CD4-positive, alpha-beta T cell treated with Interleukin-4 for 1 hour (primary cell): ENCODE measurements around the gene MAPK1IP1L.
"Not testable (repeated sequence)": the region's sequence is repeated elsewhere in the genome, so short reads cannot be mapped to it uniquely, and the experiment has no call there.

Experiments used
- DNase-seq, 2 donors: peaks; one replicate each; pipeline ENCODE4 v3.0.0-alpha.2; 2020 to 2022

MAPK1IP1L gene

DNA sequence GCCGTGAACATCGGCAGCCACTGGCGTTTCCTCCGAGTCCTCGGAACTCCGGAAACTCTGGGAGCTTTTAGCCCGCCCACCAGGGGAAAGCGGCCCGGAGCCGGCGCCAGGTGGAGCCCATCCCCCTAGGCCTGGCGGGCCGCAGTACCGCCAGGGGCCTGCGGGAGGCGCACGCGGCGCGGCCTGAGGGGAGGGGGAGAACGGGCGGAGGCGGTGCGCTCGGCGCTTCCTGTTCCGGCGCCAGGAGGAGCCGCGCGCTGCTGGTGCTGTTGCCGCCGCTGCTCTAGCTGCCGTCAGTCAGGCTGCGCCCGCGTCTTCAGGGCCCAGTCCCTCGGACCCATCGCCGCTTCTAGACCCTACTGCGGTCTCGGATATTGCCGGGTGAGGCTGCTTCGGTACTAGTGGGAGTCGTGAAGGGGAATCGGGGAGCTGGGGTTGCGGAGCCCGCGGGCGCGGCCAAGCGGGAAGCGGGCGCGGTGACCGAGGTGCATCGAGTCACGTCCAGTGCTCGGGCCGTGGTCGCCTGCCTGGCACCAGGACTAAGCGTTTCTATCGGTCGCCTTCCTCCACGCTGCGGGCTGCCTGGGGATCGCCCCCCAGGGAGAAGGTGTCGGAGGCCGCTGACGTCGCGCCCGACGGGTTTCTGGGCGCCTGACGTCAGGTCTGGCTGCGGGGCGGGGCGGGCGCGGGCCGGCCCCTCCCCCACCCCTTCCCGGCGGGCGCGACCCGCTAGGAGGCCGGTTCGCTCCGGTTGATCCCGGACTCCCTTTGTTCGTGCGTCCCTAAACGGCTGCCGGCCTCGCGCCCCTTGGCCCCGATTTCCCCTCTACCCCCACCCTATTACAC is at the start of gene MAPK1IP1L:
Gene MAPK1IP1L (plus strand): TSS at position 225 of the 846 bp plus-strand sequence. CDS start 10,037 bp downstream, outside the sequence.
- DNase-seq, result peak; percentile 91 to 92

DNA sequence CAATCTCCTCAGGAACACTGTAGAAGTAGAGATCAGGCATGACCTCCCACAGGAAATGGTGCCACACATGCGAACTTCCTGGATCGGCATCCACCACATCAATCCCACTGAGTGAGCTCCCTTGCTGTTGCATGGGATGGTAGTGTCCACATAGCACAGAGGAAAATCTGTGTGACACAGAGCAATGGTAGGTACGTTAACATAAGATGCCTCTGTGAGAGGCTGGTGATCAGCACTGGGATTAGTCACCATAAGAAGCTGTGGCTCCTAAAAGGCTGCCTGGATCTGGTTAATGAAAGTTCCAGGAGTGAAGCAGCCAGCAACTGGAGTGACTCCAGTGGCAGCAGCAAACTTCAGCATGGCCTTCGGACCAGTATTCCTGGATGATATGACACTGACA is 46.4 kb upstream of the MAPK1IP1L start:
- DNase-seq, result no peak

DNA sequence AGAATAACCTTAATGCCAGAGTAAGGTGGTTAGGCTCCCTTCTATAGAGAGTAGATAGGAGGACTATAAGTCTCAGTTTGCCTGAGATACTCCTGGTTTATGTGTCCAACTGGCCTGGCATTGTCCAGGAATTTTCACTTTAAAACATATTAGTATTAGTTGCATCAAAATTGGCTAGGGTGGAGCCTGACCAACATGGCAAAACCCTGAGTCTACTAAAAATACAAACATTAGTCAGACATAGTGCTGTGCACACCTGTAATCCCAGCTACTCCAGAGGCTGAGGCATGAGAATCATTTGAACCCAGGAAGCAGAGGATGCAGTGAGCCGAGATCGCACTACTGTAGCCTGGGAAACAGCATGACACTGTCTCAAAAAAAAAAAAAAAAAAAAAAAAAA is 36.4 kb upstream of the MAPK1IP1L start:
- DNase-seq, result no peak

DNA sequence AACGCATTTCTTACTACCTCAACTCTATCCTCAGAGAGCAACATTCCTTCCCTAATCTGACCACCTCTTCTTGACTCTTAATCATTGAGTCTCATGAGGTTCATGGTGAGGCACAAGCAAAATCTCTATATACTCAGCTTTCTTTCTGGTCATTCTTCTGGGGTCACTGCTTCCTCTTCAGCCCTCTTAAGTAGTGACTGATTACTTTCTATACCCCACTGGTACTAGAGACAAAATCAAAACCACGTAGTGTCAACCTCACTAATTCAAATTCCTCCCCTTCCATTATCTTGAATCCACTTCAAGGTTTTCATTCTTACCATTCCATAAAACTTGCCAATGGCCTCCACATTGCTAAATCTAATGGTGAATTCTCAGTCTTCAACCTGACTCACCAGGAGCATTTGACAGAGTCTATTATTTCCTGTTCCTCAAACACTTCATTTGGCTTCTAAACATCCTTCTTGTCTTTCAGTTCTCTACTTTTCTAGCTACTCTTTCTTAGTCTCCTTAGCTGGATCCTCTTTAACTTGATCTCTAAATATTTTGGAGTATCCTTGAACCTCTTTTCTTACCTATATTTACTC is 31.4 kb upstream of the MAPK1IP1L start:
- DNase-seq, result no peak

DNA sequence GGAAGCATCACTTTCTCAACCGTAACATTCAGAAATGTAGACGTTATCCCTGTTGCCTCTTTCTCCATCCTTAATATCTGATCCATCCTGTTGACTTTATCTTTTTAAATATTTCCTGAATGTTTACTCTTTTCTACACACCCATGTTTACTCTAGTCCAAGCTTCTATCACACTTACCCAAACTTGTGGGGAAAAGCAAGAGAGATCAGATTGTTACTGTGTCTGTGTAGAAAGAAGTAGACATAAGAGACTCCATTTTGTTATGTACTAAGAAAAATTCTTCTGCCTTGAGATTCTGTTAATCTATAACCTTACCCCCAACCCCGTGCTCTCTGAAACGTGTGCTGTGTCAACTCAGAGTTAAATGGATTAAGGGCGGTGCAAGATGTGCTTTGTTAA is 27.1 kb upstream of the MAPK1IP1L start:
- not testable (repeated sequence) for DNase-seq

DNA sequence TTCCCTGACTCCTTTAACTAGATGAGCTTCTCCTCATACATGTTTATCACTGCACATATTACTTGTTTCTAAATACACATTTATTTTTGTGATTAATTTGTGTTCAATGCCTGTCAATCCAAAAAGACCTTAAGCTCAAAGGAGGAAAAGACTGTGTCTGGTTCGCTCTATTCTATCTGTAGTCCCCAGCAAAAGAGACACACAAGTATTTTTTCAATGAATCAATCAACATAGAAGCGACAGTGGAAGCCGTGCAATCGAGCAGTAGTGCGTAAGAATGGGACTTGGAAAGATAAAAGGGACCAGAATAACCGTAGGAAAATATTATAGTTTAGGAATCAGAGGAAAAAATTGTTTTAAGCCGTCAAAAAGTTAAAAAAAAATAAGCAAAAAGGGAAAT is 25.5 kb upstream of the MAPK1IP1L start:
- DNase-seq, result no peak

DNA sequence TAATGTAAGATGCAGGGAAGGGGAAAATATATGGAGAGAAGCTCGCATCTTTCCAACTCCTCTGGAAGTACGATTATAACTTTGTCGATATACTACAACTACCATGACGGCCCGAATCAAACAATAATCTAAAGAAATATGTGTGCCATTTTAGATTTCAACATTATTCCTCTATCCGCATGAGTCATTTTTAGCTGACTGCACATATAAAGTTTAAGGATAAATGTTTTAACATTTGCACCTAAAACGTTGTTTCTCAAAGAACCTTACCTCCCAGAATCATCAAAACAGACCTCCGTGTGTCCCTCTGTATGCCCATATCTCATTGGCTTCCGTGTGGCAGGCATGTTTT is 25.0 kb upstream of the MAPK1IP1L start:
- DNase-seq, result no peak

DNA sequence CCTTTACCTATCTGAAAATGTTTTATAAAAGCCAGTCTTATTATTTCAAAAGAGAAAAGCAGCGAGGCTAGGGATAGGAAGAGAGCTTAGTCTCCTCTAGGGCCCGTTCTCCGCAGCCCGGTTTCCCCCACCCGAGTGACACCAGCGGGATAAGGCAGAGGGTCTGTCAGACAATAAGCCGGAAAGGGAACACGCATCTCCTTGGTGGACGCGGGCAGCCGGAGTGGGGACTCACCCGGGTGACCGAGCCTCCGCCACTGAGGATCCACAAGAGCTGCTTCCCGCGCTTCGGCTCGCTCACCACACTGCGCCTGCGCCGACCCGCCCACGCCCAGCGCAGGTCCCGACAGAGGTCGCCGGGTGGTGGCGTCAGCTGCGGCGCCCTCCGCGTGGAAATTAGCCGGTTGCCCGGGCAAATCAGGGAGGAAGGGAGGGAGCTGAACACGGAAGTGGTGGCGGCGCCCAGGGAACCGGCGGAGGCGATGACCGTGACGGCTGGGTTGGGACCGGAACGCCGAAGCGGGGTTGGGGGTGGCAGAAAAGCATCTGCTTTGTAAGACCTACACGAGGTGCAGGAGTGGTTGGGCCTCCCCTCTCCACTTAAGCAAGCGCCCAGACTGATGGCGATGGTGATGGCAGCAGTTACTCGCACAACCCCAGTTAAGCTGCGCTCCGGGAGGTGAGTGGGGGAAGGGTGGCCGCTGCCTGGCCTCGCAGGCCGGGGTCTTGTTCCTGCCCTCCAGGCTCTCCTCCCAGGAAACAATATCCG is 24.5 kb upstream of the MAPK1IP1L start, which contains the start of the genes SOCS4 and WDHD1:
Gene SOCS4 (plus strand): TSS at position 444 of the 769 bp plus-strand sequence. CDS start 15,806 bp downstream, outside the sequence.
Gene WDHD1 (minus strand): TSS at position 307 of the 769 bp plus-strand sequence. CDS start 312 bp downstream, outside the sequence.
- peak; percentile 94 to 95 for DNase-seq

DNA sequence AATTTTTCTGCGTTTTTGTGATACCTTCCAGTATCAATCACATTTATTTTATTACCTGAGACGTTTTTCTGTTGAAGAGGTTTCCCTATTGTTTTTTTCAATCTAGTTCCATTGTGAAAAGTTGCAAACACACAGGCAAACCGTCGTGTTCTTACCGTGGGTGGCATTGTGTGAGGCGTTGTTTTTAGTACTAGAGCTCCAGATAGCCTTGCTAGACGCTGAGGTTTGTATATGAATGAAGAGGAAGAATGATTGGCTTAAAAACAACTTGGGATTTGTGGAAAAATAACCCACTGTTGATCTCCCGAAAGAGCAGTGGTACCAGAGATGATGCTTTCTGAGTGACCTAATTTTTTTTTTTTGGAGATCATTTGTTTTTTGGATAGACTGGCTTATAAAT is 23.4 kb upstream of the MAPK1IP1L start:
- DNase-seq, result no peak

DNA sequence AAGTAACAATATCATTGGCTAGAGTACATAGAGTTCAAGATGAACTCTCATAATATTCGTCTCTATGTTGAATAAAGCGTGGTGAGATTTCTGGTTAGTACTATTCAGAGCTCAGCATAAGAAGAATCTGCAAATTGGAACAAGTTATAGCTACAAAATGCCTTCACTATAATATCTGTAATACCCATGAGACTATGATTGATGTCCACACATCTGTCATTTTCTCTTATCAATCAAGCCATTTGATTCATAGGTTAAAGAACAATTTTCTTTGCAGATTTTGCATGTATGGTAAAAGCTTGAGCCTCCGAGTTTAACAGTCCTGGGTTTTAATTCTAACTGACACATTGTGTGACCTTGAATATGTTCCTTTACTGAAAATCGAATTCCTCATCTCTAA is 23.0 kb upstream of the MAPK1IP1L start:
- no peak for DNase-seq

DNA sequence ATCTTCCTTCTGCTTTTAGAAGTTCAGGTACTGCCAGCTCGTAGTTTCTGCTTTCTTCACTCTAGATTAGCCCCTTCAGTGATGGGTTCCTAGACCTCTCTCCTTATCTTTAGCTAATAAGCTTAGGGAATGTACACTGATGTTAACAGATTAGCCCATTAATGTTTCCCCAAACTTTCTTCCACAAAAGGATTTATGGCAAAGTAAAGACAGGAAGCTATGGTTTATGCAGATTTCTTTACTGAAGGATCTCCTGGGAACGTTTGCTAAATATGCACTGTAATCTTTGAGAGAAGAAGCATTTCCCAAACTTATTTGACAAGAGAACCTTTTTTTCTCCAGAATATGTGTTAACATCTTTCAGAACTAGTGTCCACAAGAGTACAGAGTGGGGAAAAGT is 20.3 kb upstream of the MAPK1IP1L start:
- no peak for DNase-seq

DNA sequence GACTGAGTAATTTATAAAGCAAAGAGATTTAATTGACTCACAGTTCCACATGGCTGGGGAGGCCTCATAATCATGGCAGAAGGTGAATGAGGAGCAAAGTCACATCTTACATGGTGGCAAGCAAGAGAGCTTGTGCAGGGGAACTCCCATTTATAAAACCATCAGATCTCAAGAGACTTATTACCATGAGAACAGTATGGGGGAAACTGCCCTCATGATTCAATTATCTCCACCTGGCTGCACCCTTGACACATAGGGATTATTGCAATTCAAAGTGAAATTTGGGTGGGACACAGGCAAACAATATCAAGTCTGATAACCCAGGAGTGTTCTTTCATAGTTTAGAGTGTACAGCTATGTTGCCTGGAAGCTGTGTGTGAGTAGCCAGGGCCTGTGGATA is 13.5 kb upstream of the MAPK1IP1L start:
- not testable (repeated sequence) for DNase-seq

DNA sequence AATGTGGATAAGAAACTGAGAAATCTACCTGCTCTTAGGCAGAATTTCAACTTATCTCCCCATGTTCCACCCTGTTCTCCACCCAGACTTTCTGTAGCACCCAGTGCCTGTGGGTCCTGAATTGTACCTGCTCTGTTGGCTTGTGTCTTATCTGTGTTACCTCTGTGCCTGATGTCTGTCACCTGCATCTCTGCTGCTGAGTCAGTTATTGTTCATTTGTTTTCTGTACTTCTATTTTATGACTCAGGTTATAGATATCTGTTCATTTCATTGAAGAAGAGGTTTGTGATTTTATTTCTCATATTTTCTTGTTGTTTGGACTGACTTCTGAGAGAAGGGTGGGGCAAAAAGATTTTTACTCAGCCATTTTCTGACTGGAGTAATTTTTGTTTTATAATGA is 12.7 kb upstream of the MAPK1IP1L start:
- no peak for DNase-seq

DNA sequence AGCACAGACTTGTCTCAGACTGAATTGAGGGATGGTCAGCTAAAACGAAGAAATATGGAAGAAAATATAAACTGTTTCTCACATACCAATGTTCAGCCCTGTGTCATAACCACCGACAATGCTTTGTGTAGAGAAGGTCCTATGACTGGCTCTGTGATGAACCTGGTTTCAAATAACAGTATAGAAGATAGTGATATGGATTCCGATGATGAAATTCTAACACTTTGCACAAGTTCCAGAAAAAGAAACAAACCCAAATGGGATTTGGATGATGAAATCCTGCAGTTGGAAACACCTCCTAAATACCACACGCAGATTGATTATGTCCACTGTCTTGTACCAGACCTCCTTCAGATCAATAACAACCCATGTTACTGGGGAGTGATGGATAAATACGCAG is 7.9 kb upstream of the MAPK1IP1L start:
- DNase-seq, result no peak

DNA sequence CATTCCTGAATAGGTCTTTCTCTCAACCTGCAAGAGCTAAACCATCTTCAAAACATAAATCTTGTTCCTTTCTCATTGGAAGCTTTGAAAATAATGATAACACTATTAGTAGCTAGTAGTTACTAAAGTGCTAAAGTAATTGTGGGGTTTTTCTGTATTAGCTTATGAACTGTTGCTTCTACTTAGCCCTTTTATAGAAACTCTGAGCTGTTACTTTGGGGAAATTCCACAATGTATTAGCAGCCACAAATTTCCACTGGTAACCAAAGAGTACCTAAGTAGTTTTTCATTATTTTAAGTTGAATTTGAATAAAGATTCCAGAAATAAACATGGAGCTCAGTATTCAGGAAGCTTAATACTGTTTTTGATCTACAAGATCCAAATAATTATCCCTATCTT is 6.4 kb upstream of the MAPK1IP1L start:
- no peak for DNase-seq

DNA sequence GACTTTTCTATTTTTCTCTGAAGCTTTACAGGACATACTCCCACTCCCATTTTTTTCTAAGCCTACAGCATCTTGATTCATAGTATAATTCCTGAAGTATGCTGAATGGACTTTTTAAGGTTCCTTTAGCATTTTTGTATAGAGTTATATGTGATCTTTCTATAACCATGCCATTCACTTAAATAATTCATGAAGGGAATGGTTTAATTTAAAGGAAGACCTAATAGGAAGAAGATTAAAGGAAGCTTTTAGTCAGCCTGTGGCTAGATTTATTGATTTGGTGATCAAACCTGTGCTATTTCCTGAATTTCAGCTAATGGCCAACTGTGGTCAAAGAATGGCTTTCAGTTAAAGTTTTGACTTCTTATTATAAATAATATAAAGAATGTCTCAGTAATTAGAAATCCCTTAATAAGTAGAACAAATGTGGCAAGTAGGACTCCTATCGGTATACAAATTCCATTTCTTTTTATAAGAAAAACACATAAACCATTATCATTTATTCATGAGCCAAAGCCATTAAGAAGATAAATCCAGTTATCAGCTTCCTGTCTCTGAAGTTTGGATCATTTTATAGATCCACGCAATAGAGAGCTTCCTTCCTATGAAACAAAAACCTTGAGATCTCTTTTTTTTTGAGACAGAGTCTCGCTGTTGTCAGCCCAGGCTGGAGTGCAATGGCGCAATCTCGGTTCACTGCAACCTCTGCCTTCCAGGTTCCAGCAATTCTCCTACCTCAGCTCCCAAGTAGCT is 4.0 kb upstream of the MAPK1IP1L start:
- DNase-seq, result no peak

DNA sequence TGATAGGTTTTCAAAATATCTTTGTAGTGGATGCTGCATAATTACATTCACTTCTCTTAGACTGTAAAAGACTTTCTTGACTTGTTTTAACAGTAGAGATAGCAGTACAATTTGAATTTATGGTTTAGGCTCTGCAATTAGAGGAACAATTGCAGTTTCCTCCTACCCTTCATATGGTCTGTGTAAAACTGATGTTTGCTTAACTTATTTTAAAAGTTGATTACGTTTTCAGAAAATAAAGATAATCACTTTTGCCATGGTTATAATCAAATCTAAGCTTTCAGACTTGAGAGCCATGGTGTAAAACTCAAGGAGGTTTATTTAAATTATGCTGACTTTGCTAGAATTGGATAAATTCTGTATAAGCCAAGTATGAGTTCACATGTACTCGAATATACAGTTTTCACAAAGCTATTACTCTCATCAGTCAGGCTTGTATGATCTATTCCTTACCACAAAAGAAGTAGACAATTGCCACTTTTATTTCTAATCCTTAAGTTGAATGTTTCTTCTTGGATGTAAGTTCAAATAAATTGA is 2.5 kb upstream of the MAPK1IP1L start:
- no peak for DNase-seq

DNA sequence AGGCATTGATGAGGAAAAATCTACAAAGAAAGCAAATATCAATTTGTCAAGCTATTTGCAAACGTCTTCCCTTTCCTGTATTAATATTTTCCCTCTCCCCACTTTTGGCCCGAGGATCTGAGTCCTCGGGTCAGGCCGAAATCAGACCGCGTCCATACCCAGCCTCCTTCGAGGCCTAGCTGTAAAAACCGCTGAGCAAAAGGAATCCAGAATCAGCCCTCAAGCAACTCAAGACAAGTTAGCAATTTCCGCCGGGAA is 353 bp upstream of the MAPK1IP1L start:
- no peak for DNase-seq

DNA sequence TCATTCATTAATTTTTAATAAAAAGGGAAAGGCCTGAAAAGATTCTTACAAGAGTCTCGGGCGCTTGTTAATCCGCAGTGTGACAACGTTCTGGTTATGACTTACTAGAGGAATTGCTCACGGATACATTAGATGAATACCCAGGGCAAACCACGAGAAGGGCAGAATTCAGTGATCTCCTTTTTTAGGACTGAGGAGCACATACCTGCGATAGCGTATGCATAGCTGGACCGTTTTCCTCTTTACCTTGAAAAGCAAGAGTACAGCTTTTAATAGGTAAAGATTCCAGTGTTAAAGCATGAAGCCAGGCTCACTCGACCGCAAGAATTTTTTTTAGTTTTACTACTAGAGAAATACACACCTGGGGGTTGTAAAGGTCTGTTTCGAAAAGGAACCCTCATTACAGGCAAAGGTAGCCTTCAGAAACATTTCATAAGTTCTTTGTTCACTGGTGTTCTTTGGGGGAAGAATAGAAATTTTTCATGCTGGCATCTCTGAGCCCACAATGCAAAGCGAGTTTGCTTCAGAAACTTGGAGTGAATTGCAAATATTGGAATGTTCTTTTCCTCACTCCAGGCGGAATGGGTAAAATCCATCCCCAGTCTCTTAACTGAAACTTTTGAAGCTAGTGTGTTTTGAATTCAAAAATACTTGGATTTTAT is 953 bp downstream of the MAPK1IP1L start:
- no peak for DNase-seq

DNA sequence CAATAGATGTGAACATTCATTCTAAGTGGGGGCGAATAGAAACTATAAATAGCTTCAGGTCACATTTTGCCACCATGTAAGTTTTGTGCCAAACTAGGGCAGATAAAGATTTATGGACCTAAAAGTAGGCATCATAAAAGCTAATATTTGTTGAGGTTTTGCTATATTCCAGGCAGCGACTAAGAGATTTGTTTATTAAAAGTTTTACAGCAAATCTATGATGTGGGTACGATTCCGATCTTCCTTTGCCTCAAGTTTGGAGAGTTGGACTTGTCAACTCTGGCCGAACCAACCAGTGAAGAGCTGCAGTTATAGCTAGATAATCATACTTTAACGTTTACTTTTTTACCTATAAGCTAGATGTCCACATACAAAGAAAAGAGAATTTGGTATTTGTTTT is 1.6 kb downstream of the MAPK1IP1L start:
- no peak for DNase-seq

DNA sequence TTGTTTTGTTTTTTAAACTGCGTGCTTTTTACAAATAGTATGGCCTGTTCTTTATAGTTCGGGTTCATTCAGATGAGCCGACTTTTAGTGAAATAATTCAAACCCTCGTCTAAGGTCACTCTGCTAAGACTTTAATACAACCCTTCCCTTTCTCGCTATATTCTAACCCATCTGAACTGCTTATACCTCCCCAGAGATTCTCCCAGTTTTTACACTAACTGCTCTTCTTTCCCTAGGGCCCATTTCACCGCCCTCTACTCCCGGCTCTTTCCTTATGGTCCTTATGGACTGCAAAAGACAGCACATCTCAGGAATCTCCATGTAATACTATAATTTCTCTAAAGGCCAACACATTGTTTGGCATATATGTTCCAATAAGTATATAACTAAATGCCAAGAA is 2.1 kb downstream of the MAPK1IP1L start:
- DNase-seq, result no peak

DNA sequence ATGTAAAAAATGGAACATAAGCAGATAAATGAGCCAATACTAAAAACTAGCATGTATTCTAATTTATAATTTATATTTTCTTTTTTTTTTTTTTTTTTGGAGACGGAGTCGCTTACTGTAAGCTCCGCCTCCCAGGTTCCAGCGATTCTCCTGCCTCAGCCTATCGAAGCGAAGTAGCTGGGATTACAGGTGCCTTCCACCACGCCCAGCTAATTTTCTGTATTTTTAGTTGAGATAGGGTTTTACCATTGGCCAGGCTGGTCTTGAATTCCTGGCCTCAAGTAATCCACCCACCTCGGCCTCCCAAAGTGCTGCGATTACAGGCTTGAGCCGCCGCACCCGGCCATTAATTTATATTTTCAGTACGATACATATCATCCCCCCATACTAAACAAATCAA is 2.7 kb downstream of the MAPK1IP1L start:
- no peak for DNase-seq
